ENCODE data around the gene MINDY4B. TPM values are rescaled to one million over a fixed set of nuclear protein-coding genes. Genes with fewer than 3 reads are reported as not detected.

Gene MINDY4B
- total RNA-seq, 4 donors from 2014 or later, result not detected

- DNase-seq (ENCODE audit: low spot score) (no peak), ATAC-seq (ENCODE audit: low FRiP score) (no peak)
- no peak for TF ChIP-seq CTCF (IDR thresholded peaks at IDR 0.05)
Observed at GRCh38 chr3:150901793-150902192, 3.4 kb downstream of the MINDY4B start.

GRCh38 chr3:150899141-150899540, 6.1 kb downstream of the MINDY4B start:
- DNase-seq (ENCODE audit: low spot score), result no peak
- no peak for TF ChIP-seq CTCF (IDR thresholded peaks at IDR 0.05)
- ATAC-seq (ENCODE audit: low FRiP score), result no peak

- no peak for TF ChIP-seq CTCF (IDR thresholded peaks at IDR 0.05)
- DNase-seq (ENCODE audit: low spot score) (no peak), ATAC-seq (ENCODE audit: low FRiP score) (no peak)
Observed at GRCh38 chr3:150898046-150898754, 7.0 kb downstream of the MINDY4B start.

- ATAC-seq (ENCODE audit: low FRiP score) (no peak), DNase-seq (ENCODE audit: low spot score) (no peak)
- no peak for TF ChIP-seq CTCF (IDR thresholded peaks at IDR 0.05)
Observed at GRCh38 chr3:150897592-150897991, 7.6 kb downstream of the MINDY4B start.

GRCh38 chr3:150890831-150891230, 14.4 kb downstream of the MINDY4B start:
- no peak for DNase-seq (ENCODE audit: low spot score)
- no peak for ATAC-seq (ENCODE audit: low FRiP score)
- no peak for TF ChIP-seq CTCF (IDR thresholded peaks at IDR 0.05)

- no peak for DNase-seq (ENCODE audit: low spot score)
- ATAC-seq (ENCODE audit: low FRiP score), result peak; percentile 71
- no peak for TF ChIP-seq CTCF (IDR thresholded peaks at IDR 0.05)
Observed at GRCh38 chr3:150890295-150890694, 14.9 kb downstream of the MINDY4B start.

- ATAC-seq (ENCODE audit: low FRiP score), result no peak
- no peak for TF ChIP-seq CTCF (IDR thresholded peaks at IDR 0.05)
- DNase-seq (ENCODE audit: low spot score), result no peak
Observed at GRCh38 chr3:150889106-150889505, 16.1 kb downstream of the MINDY4B start.
